Body of pancreas (tissue), 4 donors: ENCODE measurements around the gene NAT8L.

Source experiments
- CTCF ChIP-seq, 7 experiments: fragments of 450-650 bp in 4 of 7; fragments of 200-600 bp in 3 of 7; sonication (generic) in 3 of 7; IDR thresholded peaks; one replicate each; pipeline ENCODE4 v1.5.1; 2016 to 2019; ENCODE audit warnings: antibody characterized with exemption in 7 of 7
- POLR2A ChIP-seq, 3 donors: fragments of 450-650 bp; IDR thresholded peaks; one replicate each; pipeline ENCODE4 v1.6.1; 2016; ENCODE audit warnings: antibody characterized with exemption in 3 of 3, mild to moderate bottlenecking in 2 of 3

- TF ChIP-seq CTCF (IDR thresholded peaks at IDR 0.05) (no peak), POLR2A (IDR thresholded peaks at IDR 0.05) (no peak)
Observed at GRCh38 chr4:2046031-2046961, 12.8 kb upstream of the NAT8L start.
